ENCODE measurements around the gene BSND.
A peak's percentile ranks its signal among the peaks of the same experiment; 100 is the strongest.

BSND gene

GRCh38 chr1:54993140-54993539 is 5.6 kb upstream of the BSND start:
- no peak for DNase-seq (ENCODE audit: extremely low read depth, low read depth)
- no peak for TF ChIP-seq CTCF (IDR thresholded peaks at IDR 0.05; ENCODE audit: low read depth, low read length)

GRCh38 chr1:54994355-54994990 is 4.3 kb upstream of the BSND start:
- TF ChIP-seq CTCF (IDR thresholded peaks at IDR 0.05; ENCODE audit: low read depth, low read length): no peak
- DNase-seq (ENCODE audit: extremely low read depth, low read depth): no peak

- TF ChIP-seq CTCF (IDR thresholded peaks at IDR 0.05; ENCODE audit: low read depth, low read length): no peak
These were observed 3.5 kb upstream of the BSND start for GRCh38 chr1:54995013-54995760.

GRCh38 chr1:54995835-54996234 is 2.9 kb upstream of the BSND start:
- no peak for TF ChIP-seq CTCF (IDR thresholded peaks at IDR 0.05; ENCODE audit: low read depth, low read length)
- no peak for DNase-seq (ENCODE audit: extremely low read depth, low read depth)

More at GRCh38 chr1:54995013-54995760, 3.5 kb upstream of the BSND start:
- DNase-seq (ENCODE audit: extremely low read depth, low read depth): no peak

GRCh38 chr1:54996359-54996868 is 2.3 kb upstream of the BSND start:
- peak; percentile 78 for TF ChIP-seq CTCF (IDR thresholded peaks at IDR 0.05; ENCODE audit: low read depth, low read length)

GRCh38 chr1:54996869-54997710 is 1.6 kb upstream of the BSND start:
- TF ChIP-seq CTCF (IDR thresholded peaks at IDR 0.05; ENCODE audit: low read depth, low read length): no peak
- DNase-seq (ENCODE audit: extremely low read depth, low read depth): no peak

More at GRCh38 chr1:54996359-54996868, 2.3 kb upstream of the BSND start:
- DNase-seq (ENCODE audit: extremely low read depth, low read depth): peak; percentile 15

Data from AG09319 (cell line).